Muscle layer of colon (tissue), 2 donors: ENCODE data around the gene RANBP9.

Experiments used
- H3K27ac ChIP-seq: one replicate; pipeline ENCODE4 v1.7.0; 2013; ENCODE audit warnings: low read depth, mild to moderate bottlenecking, low read length, moderate library complexity
- H3K27me3 ChIP-seq, 2 donors: one replicate each; pipeline ENCODE4 v1.7.0; 2013; ENCODE audit warnings: low read length in 2 of 2, mild to moderate bottlenecking in 2 of 2; ENCODE audit not compliant: insufficient read depth in 2 of 2, control insufficient read depth in 1 of 2
- H3K36me3 ChIP-seq: one replicate; pipeline ENCODE4 v1.7.0; 2013; ENCODE audit warnings: mild to moderate bottlenecking, low read length; ENCODE audit not compliant: insufficient read depth
- H3K4me1 ChIP-seq: one replicate; pipeline ENCODE4 v1.7.0; 2013; ENCODE audit warnings: mild to moderate bottlenecking, low read length; ENCODE audit not compliant: insufficient read depth
- H3K4me3 ChIP-seq, 2 donors: one replicate each; pipeline ENCODE4 v1.7.0; 2013; ENCODE audit warnings: low read length in 2 of 2, low read depth in 1 of 2, mild to moderate bottlenecking in 1 of 2, moderate library complexity in 1 of 2
- H3K9ac ChIP-seq: one replicate; pipeline ENCODE4 v1.7.0; 2013; ENCODE audit warnings: low read length
- H3K9me3 ChIP-seq: one replicate; pipeline ENCODE4 v1.7.0; 2013; ENCODE audit warnings: mild to moderate bottlenecking, low read length
- donor health status: abdominal sarcoma.
- donor health status: Adenocarcinoma of cecum.

RANBP9 gene

GRCh38 chr6:13709689-13710551 lies 1.7 kb downstream of the RANBP9 start:
- peaks cover 26% of the 10 kb centered on the region for H3K4me1 ChIP-seq
- H3K4me3 ChIP-seq = peak overlapping the region; percentile 90 to 92
- H3K36me3 ChIP-seq = no peaks in the 10 kb centered on the region
- H3K9ac ChIP-seq = peak overlapping the region; percentile 95
- H3K27me3 ChIP-seq = no peaks in the 10 kb centered on the region
- no peaks in the 10 kb centered on the region for H3K9me3 ChIP-seq
- peak overlapping the region; percentile 67 for H3K27ac ChIP-seq

- no peaks in the 10 kb centered on the region for H3K9me3 ChIP-seq
- H3K4me1 ChIP-seq = peaks cover 26% of the 10 kb centered on the region
- H3K36me3 ChIP-seq = no peaks in the 10 kb centered on the region
- peak overlapping the region; percentile 9 to 90 for H3K4me3 ChIP-seq
- H3K27ac ChIP-seq = peak overlapping the region; percentile 67
- peak overlapping the region; percentile 95 for H3K9ac ChIP-seq
- no peaks in the 10 kb centered on the region for H3K27me3 ChIP-seq
These were observed 2.9 kb downstream of the RANBP9 start for GRCh38 chr6:13708736-13709135.

GRCh38 chr6:13703496-13703895 lies 8.1 kb downstream of the RANBP9 start:
- H3K27me3 ChIP-seq = no peaks in the 10 kb centered on the region
- H3K9me3 ChIP-seq = no peaks in the 10 kb centered on the region
- no peak overlapping the region for H3K9ac ChIP-seq
- no peaks in the 10 kb centered on the region for H3K36me3 ChIP-seq
- H3K4me1 ChIP-seq = peaks cover 8% of the 10 kb centered on the region
- H3K27ac ChIP-seq = no peak overlapping the region
- no peak overlapping the region for H3K4me3 ChIP-seq

- Histone ChIP-seq H3K4me1 (peaks cover 2% of the 10 kb centered on the region), H3K9ac (no peak overlapping the region), H3K27ac (no peak overlapping the region), H3K27me3 (no peaks in the 10 kb centered on the region), H3K4me3 (no peak overlapping the region), H3K9me3 (no peaks in the 10 kb centered on the region), H3K36me3 (no peaks in the 10 kb centered on the region)
These were observed 8.8 kb downstream of the RANBP9 start for GRCh38 chr6:13702809-13703302.

DNA sequence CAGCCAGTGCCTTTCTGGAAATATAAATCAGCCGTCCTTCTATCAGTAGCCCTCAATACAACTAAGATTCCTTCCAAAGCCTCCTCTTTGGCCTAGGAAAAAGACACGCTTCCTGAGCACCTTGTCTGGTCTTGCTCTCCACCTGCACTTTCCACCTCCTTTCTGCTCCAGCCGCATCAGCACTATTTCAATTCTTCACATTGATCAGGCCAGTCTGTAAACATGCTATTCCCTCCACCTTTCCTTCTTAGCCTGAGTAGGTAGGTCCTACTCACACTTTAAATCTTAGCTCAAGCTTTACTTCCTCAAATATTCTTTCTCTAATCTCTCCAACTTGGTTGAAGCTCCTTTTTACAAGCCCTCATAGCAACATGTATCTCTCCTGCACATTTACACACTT lies 11.4 kb downstream of the RANBP9 start:
- H3K9ac ChIP-seq = no peak overlapping the region
- H3K4me1 ChIP-seq = peaks cover 16% of the 10 kb centered on the region
- H3K27me3 ChIP-seq = no peaks in the 10 kb centered on the region
- no peaks in the 10 kb centered on the region for H3K9me3 ChIP-seq
- no peaks in the 10 kb centered on the region for H3K36me3 ChIP-seq
- H3K4me3 ChIP-seq = no peak overlapping the region
- no peak overlapping the region for H3K27ac ChIP-seq

GRCh38 chr6:13698715-13699114 lies 12.9 kb downstream of the RANBP9 start:
- no peak overlapping the region for H3K4me3 ChIP-seq
- H3K4me1 ChIP-seq = peaks cover 21% of the 10 kb centered on the region
- no peak overlapping the region for H3K27ac ChIP-seq
- H3K9me3 ChIP-seq = no peaks in the 10 kb centered on the region
- H3K27me3 ChIP-seq = no peaks in the 10 kb centered on the region
- H3K36me3 ChIP-seq = no peaks in the 10 kb centered on the region
- no peak overlapping the region for H3K9ac ChIP-seq

GRCh38 chr6:13697857-13698256 lies 13.8 kb downstream of the RANBP9 start:
- Histone ChIP-seq H3K36me3 (no peaks in the 10 kb centered on the region), H3K9ac (no peak overlapping the region), H3K4me3 (no peak overlapping the region), H3K27ac (no peak overlapping the region), H3K27me3 (no peaks in the 10 kb centered on the region), H3K9me3 (no peaks in the 10 kb centered on the region), H3K4me1 (peaks cover 21% of the 10 kb centered on the region)

DNA sequence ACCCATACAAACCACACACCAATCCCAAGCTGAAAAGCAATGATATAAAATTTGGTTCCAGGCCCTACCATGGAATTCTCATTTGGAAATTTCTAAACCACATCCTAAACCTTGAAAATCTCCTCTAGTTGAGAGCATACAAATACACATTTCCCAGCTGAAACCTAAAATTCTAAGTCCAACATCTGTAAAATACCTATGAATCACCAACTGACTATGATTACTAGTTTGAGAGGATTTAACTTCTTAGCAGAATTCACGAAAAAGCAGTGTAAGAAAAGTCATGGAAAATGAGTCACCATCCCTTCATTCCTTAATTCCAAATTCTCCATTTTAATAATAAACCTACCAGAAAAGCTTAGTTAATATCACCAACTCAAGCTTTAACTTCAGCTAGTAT lies 15.4 kb downstream of the RANBP9 start:
- H3K9ac ChIP-seq = no peak overlapping the region
- peaks cover 21% of the 10 kb centered on the region for H3K4me1 ChIP-seq
- no peak overlapping the region for H3K27ac ChIP-seq

DNA sequence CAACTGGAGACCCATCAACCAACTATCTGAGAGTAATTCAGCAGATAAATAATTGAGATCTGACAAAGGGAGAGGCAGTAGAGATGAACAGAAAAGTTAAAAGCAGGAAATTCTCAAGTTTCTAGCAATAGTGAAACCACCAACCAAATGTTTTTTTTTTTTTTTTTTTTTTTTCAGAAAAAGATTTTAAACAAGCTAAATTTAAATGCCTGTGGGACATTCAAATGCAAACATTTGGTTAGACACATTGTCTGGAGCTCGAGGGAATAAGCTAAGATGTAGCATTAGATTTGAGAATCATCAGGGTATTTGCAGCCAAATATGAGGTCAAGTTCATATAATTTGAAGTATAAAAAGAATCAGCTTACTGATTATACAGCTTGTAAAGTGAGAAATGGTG lies 16.4 kb downstream of the RANBP9 start:
- no peaks in the 10 kb centered on the region for H3K36me3 ChIP-seq
- H3K9me3 ChIP-seq = no peaks in the 10 kb centered on the region
- no peak overlapping the region for H3K9ac ChIP-seq
- H3K27ac ChIP-seq = no peak overlapping the region
- H3K27me3 ChIP-seq = no peaks in the 10 kb centered on the region
- peaks cover 21% of the 10 kb centered on the region for H3K4me1 ChIP-seq
- no peak overlapping the region for H3K4me3 ChIP-seq

More for the DNA sequence above, 15.4 kb downstream of the RANBP9 start:
- no peaks in the 10 kb centered on the region for H3K36me3 ChIP-seq
- no peak overlapping the region for H3K4me3 ChIP-seq
- H3K27me3 ChIP-seq = no peaks in the 10 kb centered on the region
- H3K9me3 ChIP-seq = no peaks in the 10 kb centered on the region

DNA sequence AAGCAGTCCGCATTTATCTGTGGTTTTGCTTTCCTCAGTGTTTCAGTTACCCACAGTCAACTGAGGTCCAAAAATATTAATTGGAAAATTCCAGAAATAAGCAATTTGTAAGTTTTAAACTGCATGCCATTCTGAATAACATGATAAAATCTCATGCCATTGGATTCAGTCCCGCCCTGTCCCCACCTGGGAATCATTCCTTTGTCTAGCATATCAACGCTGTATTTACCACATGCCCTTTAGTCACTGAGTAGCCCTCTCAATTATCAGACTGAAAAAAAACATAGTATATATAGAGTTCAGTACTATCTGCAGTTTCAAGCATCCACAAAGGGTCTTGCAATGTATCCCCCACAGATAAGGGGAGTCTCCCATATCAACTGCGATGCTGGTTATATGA lies 17.1 kb downstream of the RANBP9 start:
- Histone ChIP-seq H3K27ac (no peak overlapping the region), H3K27me3 (no peaks in the 10 kb centered on the region), H3K36me3 (no peaks in the 10 kb centered on the region), H3K9me3 (no peaks in the 10 kb centered on the region), H3K4me1 (peaks cover 21% of the 10 kb centered on the region), H3K4me3 (no peak overlapping the region), H3K9ac (no peak overlapping the region)

GRCh38 chr6:13689511-13690256 lies 22.0 kb downstream of the RANBP9 start:
- Histone ChIP-seq H3K27ac (no peak overlapping the region), H3K4me1 (peaks cover 12% of the 10 kb centered on the region), H3K4me3 (no peak overlapping the region), H3K9ac (no peak overlapping the region), H3K9me3 (no peaks in the 10 kb centered on the region), H3K27me3 (no peaks in the 10 kb centered on the region), H3K36me3 (no peaks in the 10 kb centered on the region)
